SJSA1 (cell line): ENCODE results near the gene SOST. TPM values are rescaled to one million over a fixed set of nuclear protein-coding genes. Genes with fewer than 3 reads are reported as not detected.

Source experiments
- DNase-seq, 2 experiments: peaks; one replicate each; pipeline ENCODE4 v3.0.0-alpha.2; 2015 to 2020; ENCODE audit warnings: low spot score in 2 of 2, low read depth in 1 of 2
- H3K27ac ChIP-seq: fragments of 250-450 bp; sonication (Bioruptor Pico); 2 replicates; pipeline ENCODE4 v1.5.1; 2020; ENCODE audit warnings: mild to moderate bottlenecking, moderate library complexity
- H3K27me3 ChIP-seq: fragments of 250-450 bp; sonication (Bioruptor Pico); replicated peaks from 2 replicates; pipeline ENCODE4 v1.5.1; 2020; ENCODE audit warnings: mild to moderate bottlenecking, moderate library complexity
- H3K36me3 ChIP-seq: fragments of 250-450 bp; sonication (Bioruptor Pico); 2 replicates; pipeline ENCODE4 v1.5.1; 2020; ENCODE audit warnings: mild to moderate bottlenecking
- H3K4me1 ChIP-seq: fragments of 250-450 bp; sonication (Bioruptor Pico); replicated peaks from 2 replicates; pipeline ENCODE4 v1.6.1; 2021; ENCODE audit warnings: mild to moderate bottlenecking
- H3K4me3 ChIP-seq: fragments of 250-450 bp; sonication (Bioruptor Pico); 2 replicates; pipeline ENCODE4 v1.5.1; 2020; ENCODE audit warnings: mild to moderate bottlenecking
- H3K9me3 ChIP-seq: fragments of 250-450 bp; sonication (Bioruptor Pico); replicated peaks from 2 replicates; pipeline ENCODE4 v1.5.1; 2020; ENCODE audit warnings: mild to moderate bottlenecking
- total RNA-seq: library from RNA; depleted of rRNA; stranded (reverse); fragments of >200 nt; shearing (Covaris generic); gene quantifications from 2 replicates; pipeline ENCODE4 v1.2.3, GENCODE V29; 2014

The SOST gene
- total RNA-seq, 1 experiment from 2014 or later, result 0.37 TPM

DNA sequence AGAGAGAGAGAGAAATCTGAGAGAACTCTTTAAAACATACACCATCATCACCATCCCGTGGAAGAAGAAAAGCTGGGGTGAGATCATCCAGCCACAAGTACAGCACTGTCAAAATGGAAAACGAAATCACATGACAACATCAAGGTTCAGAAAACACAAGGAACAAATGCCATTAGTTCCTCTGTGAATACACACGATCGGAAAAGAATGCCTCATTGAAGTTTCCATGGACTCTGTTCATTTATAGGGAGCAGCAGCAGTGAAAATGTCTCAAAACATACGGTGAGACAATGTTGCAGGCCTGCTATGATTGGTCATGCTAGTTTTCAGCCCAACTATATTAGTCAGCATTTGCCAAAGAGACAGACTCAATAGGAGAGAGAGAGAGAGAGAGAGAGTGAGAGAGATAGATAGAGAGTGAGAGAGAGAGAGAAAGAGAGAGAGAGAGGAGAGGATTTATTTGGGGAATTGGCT, 26.1 kb upstream of the SOST start:
- no peaks in the 10 kb centered on the region for H3K9me3 ChIP-seq
- H3K36me3 ChIP-seq, result no peaks in the 10 kb centered on the region
- peaks cover 26% of the 10 kb centered on the region for H3K4me1 ChIP-seq
- peak in 1 of 2 experiments; percentile 62 for DNase-seq
- no peaks in the 10 kb centered on the region for H3K27me3 ChIP-seq
- no peak overlapping the region for H3K4me3 ChIP-seq
- H3K27ac ChIP-seq, result peak overlapping the region; percentile 24

DNA sequence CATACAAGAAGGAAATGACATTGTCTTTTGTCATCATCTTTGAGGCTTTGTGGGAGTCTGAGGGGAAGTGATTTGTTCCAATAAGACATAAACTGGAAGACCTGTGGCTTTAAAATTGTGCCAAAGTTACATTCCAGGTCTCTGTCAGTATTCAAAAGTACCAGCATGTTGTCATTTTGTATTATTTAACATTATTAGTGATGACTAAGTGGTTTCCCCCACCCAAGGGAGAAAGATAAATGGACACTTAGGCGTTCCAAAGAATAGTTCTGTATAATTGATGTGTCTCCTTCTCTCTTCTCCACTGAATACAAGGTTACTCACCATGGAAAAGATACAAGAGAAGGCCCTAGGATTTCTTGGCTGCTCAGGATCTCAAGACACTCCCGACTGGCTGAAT, 25.5 kb upstream of the SOST start:
- peak in 1 of 2 experiments; percentile 67 for DNase-seq
- H3K4me1 ChIP-seq, result peaks cover 32% of the 10 kb centered on the region
- no peaks in the 10 kb centered on the region for H3K27me3 ChIP-seq
- no peaks in the 10 kb centered on the region for H3K9me3 ChIP-seq
- H3K27ac ChIP-seq, result peak overlapping the region; percentile 24
- H3K36me3 ChIP-seq, result no peaks in the 10 kb centered on the region
- no peak overlapping the region for H3K4me3 ChIP-seq

DNA sequence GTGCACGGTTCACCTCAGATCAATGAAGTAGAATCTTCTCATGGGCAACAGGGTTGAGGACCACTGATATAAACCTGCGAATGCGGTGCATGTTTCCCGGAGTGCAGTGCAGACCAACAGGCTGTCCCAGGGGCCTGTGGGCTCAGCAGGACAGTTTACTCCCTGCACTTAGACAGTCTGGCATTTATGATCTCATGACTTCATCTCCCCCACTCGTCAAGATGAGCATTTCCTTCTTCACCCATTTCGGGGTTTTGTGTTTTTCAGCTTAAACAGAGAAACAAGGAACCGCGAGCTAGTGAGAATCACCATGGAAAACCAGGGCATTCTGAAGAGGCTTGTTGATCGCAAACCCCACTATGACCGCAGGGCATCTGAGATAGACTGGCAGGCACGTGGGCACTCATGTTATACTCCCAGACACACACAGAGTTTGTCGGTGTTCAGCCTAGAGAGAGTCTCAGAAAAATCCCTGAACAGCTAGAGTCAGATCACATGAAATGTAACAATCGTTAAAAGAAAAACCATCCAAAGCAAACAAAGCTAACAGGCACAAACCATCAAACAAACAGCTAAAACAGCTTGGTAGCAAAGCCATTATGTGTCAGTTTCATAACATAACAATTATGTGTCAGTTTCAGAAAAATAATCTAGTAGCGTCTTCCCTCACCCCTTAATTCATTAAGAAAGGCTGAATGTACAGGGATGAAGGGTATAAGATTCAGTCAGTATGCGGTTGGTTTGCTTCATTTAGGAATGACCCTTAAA, 24.5 kb upstream of the SOST start:
- Histone ChIP-seq H3K4me1 (peaks cover 33% of the 10 kb centered on the region), H3K4me3 (no peak overlapping the region), H3K27ac (peak overlapping the region; percentile 24), H3K27me3 (no peaks in the 10 kb centered on the region), H3K36me3 (peaks cover 6% of the 10 kb centered on the region), H3K9me3 (no peaks in the 10 kb centered on the region)
- no peak for DNase-seq

DNA sequence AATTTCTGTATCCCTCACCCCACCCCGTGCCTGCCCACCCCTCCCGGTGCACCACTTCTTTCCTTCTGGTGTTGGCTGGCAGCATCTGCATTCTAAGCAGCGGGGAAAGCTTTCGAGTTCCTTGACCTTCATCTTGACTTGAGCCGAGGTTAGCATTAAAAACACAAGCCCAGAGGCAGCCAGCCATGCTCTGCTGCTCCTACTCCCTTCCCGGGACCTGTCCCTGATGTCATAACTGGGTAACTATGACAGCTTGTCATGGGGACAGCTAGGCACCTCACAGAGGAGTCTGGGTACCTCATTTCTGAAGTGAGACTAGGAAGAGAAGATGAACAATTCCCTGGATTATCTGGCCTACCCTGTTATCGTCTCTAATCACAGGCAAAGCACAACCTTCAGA, 21.5 kb upstream of the SOST start, which contains the start of gene CFAP97D1:
Gene CFAP97D1, plus strand, starts transcription at position 301 of the 400 bp plus-strand sequence. Its CDS starts 28 bp downstream, at position 329.
- peak within 1 kb of the TSS; percentile 97 for H3K27ac ChIP-seq
- H3K27me3 ChIP-seq, result no peaks in the 10 kb centered on the region
- no peak for DNase-seq
- H3K9me3 ChIP-seq, result no peaks in the 10 kb centered on the region
- H3K4me1 ChIP-seq, result peaks cover 41% of the 10 kb centered on the region
- H3K36me3 ChIP-seq, result peaks cover 30% of the 10 kb centered on the region
- peak within 1 kb of the TSS; percentile 83 for H3K4me3 ChIP-seq

DNA sequence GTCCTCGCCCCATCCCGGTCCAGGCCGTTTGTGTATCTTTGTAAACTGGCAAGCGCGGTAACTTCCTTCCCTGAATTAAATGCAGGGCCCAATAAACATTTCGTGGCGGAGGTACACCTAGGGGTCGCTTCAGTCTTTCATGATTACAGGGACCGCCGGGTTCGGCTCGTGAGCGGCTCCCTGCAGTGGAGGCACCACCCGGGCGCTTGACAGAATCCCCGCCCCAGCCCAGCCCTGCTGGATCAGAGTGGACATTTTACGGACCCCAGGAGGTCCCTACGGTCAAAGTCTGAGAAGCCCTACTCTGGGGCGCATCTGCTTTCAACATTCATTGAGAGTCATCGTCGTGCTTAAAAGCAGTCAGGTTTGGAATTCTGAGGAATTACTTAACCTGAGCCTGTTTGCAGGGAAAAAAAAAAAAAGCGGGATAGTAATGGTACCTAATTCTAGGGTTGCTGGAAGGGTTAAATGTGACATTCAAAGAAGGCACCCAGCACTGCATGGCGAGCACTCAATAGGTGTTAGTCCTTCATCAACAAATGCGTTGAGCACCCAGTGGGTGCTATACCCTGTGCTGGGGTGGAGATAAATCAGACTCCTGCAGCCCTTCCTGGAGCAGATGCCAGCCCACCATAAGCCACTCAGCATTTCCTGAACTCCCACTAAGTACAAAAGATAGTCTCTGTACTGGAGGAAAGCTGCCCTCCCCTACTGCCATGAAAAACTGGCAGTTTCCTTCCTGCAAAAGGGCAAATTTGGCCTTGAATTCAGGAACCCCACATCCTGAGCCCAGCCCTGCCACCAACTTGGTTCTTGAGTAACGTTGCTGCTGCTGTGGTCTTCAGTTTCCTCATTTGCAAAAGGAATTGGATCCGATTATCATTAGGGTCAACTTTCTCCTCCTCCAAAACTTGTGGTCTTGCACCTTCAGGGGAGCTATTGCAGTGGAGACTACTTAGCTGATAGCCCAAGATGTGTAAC, 20.8 kb upstream of the SOST start:
- peaks cover 37% of the 10 kb centered on the region for H3K36me3 ChIP-seq
- peak in 1 of 2 experiments; percentile 86 for DNase-seq

DNA sequence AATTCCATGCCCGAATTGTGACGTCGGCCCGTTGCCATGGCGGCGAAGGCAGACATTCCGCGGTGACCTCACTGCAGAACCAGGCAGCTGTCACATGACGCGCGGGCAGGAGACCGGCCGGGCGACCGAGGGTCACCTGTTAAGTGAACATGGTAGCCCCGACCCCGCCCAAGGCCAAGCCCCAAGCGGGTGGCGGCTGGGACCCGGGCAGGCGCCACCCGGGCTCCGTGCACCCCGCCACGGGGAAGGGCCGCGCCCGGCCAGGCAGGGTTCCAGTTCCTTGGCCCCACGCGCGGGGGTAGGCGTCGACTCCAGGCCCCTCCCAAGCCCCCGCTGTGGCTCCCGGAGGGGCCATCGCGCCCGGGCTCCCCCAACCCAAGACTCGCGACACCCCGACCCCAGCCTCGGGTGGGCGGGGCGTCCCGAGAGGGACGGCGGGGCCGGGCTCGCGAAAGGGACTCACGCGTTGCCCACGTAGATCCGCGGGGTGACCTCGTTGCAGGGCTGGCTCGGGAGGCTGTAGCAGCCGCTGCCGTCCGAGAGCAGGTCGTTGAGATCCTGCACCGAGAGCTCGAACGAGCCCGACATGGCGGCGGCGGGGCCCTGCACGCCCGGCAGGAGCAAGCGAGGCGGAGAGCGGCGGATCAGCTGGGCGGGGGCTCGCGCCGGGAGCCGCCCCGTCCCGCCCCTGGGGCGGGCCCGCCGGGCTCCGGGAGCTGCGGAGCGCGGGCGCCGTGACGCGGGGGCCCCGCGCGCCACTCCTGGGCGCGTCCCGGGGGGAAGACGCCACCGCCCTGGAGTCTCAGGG, 19.9 kb upstream of the SOST start, which contains the start of gene DUSP3:
Gene DUSP3, minus strand, starts transcription at position 641 of the 808 bp plus-strand sequence. Its CDS starts 53 bp downstream, at position 588.
- DNase-seq, result peak; percentile 91 to 97
- H3K4me1 ChIP-seq, result peaks cover 25% of the 10 kb centered on the region
- H3K36me3 ChIP-seq, result peaks cover 46% of the 10 kb centered on the region
- H3K27me3 ChIP-seq, result no peaks in the 10 kb centered on the region
- peak within 1 kb of the TSS; percentile 97 for H3K27ac ChIP-seq
- no peaks in the 10 kb centered on the region for H3K9me3 ChIP-seq
- peak within 1 kb of the TSS; percentile 83 for H3K4me3 ChIP-seq

More for the DNA sequence above, 20.8 kb upstream of the SOST start:
- H3K4me1 ChIP-seq, result peaks cover 34% of the 10 kb centered on the region
- no peaks in the 10 kb centered on the region for H3K27me3 ChIP-seq
- no peaks in the 10 kb centered on the region for H3K9me3 ChIP-seq
- peak overlapping the region; percentile 83 for H3K4me3 ChIP-seq
- peak overlapping the region; percentile 97 for H3K27ac ChIP-seq

DNA sequence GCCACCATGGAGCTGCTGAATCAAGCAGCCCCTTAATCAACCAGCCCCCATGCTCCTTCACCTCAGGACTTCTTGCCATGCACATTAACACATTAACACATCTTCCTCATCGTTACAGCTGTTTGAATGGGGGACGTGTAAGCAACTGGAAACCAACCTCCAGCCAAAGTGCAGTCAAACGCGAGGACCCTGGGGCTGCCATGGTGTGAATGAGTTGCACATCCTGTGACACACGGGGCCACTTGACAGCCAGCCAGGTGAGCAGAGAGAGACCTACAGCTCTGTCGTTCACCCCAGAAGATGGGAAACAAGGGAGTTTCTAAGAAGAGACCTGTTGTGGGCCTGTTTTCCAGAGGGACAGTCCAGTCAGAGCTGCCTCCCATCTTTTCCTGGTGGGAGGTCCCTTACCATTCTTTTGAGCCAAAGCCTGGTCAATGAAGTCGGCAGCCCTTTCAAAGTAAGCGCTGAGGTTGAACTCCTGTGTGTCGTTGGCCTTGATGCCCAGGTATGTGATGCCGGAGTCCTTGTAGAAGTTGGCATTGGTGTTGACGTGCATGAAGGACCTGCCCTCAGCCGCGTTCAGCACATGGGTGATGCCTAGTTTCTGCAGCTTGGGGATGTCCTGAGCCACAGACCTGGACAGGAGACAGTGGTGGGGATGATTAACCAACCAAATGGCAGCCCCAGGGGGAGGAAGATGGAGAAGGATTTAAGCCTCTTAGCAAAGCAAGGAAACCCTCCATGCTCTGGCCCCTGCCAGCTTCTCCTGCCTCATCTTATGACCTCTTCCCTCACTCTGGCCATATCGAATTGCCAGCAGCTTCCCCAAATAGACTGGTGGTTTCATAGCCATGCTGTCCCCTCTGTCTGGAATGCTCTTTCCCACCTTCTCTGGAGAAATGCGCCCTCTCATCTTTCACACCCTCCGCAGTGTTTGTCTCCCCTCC, 16.0 kb upstream of the SOST start:
- peaks cover 15% of the 10 kb centered on the region for H3K4me1 ChIP-seq
- peaks cover 81% of the 10 kb centered on the region for H3K36me3 ChIP-seq
- DNase-seq, result peak in 1 of 2 experiments; percentile 40
- no peaks in the 10 kb centered on the region for H3K9me3 ChIP-seq
- no peak overlapping the region for H3K27ac ChIP-seq
- no peaks in the 10 kb centered on the region for H3K27me3 ChIP-seq
- no peak overlapping the region for H3K4me3 ChIP-seq

DNA sequence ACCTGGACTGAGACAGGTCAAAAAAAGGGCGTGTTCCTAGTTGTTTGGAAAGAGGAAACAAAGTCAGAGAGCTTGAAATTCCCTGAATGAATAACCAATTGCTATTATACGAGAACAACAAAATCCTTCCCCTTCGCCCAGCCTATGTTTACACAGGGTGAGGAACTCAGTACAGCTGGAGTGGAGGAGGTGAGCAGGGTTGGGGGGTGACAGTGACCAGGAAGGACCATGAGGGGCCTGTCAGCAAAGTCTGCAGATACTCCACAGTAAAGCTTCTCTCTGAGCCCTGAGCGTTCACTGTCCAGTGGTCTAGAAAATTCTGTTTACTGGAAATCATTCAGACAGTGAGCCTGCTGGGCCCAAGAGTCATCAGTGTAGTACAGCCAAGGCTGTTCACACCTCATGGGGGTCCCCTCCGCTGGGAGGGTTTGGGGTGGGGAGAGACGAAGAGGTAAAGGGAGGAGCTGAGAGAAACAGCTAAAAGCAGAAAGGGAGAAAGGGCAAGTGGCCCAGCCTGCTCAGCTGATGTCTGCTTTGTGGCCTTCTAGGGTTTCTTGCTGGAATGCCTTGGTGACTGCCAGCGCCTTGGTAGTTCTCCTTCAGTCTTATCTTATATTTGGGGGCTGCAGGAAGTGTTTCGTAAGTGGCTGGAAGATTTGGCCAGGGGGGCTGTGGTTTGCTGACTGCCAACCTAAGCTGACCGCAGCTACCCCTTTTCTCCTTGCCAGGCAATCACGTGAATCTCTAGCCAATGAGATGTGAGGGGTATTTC, 14.5 kb upstream of the SOST start:
- Histone ChIP-seq H3K27me3 (no peaks in the 10 kb centered on the region), H3K4me3 (no peak overlapping the region), H3K27ac (no peak overlapping the region), H3K36me3 (peaks cover 90% of the 10 kb centered on the region), H3K4me1 (peaks cover 9% of the 10 kb centered on the region), H3K9me3 (no peaks in the 10 kb centered on the region)
- DNase-seq, result no peak

DNA sequence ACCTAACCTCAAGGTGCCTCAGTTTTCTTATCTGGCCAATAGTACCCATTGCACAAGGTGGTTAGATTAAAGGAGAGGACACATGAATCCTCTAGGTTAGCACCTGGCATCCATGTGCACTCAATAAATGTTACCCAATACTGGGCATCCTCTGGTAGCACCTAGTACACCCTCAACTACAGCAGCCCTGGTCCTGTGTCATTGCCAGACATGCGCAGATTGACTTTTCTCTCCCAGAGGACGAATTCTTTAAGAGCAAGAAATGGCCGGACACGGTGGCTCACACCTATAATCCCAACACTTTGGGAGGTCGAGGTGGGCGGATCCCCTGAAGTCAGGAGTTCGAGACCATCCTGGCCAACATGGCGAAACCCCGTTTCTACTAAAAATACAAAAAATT, 12.9 kb upstream of the SOST start:
- Histone ChIP-seq H3K9me3 (no peaks in the 10 kb centered on the region), H3K27me3 (no peaks in the 10 kb centered on the region), H3K4me1 (no peaks in the 10 kb centered on the region), H3K27ac (no peak overlapping the region), H3K4me3 (no peak overlapping the region), H3K36me3 (peaks cover 87% of the 10 kb centered on the region)
- no peak for DNase-seq

DNA sequence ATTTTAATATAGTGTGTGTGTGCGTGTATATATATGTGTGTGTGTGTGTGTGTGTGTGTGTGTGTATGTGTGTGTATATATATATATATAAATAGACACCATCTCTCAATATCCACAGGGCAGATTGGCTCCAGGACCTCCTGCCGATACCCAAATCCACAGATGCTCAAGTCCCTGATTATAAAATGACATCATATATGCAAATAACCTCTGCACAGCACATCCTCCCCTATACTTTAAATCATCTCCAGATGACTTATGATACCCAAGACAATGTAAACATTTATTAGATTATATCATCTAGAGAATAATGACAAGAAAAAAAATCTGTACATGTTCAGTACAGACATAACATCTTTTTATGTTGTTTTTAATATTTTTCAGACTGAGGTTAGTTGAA, 12.4 kb upstream of the SOST start:
- Histone ChIP-seq H3K9me3 (no peaks in the 10 kb centered on the region), H3K4me3 (no peak overlapping the region), H3K4me1 (no peaks in the 10 kb centered on the region), H3K27ac (no peak overlapping the region), H3K36me3 (peaks cover 87% of the 10 kb centered on the region), H3K27me3 (no peaks in the 10 kb centered on the region)
- no peak for DNase-seq

DNA sequence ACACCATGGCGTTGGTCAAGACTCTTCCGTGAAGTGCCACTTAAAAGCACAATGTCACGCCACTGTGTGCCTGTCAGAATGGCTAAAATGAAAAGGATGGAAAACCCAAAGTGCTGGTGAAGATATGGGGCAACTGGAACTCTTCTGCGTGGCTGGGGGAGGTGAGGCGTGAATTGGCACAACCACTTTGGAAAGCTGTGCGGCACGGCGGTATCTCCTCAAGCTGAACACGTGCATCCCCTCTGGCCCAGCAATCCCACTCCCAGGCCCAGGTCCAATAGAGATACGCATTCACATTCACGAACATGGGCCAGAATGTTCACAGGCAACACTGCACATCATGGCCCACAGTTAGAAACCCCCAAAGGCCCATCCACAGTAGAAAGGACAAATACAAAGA, 11.3 kb upstream of the SOST start:
- H3K27ac ChIP-seq, result no peak overlapping the region
- DNase-seq, result peak in 1 of 2 experiments; percentile 39

More for the DNA sequence above, 11.3 kb upstream of the SOST start:
- Histone ChIP-seq H3K4me3 (no peak overlapping the region), H3K27me3 (no peaks in the 10 kb centered on the region), H3K9me3 (no peaks in the 10 kb centered on the region), H3K4me1 (no peaks in the 10 kb centered on the region), H3K36me3 (peaks cover 84% of the 10 kb centered on the region)
